Hematopoietic multipotent progenitor cell treated with erythropoietin and hydrocortisone succinate and interleukin-3 and kit ligand, for 8 days (in vitro differentiated cells): ENCODE results near the gene WDR27.
"Not testable (repeated sequence)": the region's sequence is repeated elsewhere in the genome, so short reads cannot be mapped to it uniquely, and the experiment has no call there.

Source experiments
- DNase-seq: peaks from one replicate; pipeline ENCODE4 v3.0.0-alpha.2; 2015

The WDR27 gene

GRCh38 chr6:169707772-169708171 is 5.9 kb upstream of the WDR27 start:
- peak; percentile 74 for DNase-seq

DNA sequence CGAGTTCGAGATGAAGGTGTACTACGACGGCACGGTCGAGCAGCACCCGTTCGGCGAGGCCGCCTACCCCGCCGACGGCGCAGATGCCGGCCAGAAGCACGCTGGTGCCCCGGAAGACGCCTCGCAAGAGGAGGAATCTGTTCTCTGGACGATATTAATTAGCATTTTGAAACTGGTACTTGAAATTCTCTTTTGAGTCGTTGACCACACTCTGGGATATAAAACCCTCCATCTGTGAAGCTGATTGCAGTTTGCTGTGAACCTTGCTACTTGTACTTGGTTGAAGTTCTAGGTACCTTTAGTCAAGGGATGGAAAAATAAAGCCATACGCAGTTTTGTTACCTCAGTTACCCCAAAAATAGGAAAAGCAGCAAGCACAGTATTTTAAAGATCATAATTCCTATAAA is 1.0 kb upstream of the WDR27 start:
- DNase-seq: no peak

DNA sequence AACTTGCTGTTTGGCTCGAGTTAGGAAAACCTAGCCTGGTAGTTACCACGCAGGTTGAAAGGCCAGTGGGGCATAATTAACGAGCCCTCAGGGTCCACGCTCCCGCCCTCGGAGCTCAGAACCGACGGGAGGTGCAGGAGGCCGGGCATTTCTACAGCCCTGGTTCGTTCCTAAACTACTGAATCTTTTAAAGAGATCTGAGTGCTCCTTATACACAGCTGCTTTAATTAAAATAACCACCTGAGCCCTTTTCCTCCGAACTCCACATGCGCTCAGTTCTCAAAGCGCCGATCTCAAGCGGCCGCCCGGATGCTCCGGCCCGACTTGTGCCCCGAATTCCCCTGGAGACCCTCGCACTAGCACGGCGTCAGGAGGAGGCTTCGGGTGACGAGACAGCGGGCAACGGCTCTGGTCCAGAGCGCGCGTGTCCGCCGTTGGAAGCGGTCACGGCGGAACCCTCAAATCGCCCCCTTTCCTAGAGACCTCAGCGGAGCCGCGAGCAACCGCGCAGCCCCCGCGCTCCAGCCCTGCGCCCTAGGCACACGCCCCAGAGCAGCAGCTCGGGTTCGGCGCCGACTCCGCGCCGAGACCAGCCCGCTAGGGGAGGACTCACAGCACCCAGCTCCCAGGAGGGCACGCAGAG is 397 bp downstream of the WDR27 start:
- DNase-seq: peak; percentile 41

- no peak for DNase-seq
Observed at GRCh38 chr6:169700296-169700695, 1.5 kb downstream of the WDR27 start.

GRCh38 chr6:169697115-169697514 is 4.7 kb downstream of the WDR27 start:
- DNase-seq: not testable (repeated sequence)

DNA sequence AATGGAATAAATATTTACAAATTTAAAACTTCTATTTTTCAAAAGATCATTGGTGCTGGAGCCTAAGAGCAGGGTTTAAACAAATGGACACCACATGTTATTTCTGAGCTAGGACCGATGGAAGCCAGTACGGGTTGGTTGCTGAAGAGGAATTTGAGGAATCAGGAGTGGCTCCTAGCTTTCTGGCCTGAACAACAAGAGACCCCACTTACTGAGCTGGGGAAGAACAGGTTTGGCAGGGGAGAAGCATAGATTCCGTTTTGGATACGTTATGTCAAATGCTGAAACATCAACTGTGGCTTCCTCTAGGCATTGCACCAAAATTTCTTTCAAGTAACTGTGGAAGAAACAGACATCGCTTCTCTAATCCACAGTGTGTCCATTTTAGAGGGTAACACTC is 6.7 kb downstream of the WDR27 start:
- no peak for DNase-seq

- DNase-seq: no peak
Observed at GRCh38 chr6:169692516-169692915, 9.3 kb downstream of the WDR27 start.

DNA sequence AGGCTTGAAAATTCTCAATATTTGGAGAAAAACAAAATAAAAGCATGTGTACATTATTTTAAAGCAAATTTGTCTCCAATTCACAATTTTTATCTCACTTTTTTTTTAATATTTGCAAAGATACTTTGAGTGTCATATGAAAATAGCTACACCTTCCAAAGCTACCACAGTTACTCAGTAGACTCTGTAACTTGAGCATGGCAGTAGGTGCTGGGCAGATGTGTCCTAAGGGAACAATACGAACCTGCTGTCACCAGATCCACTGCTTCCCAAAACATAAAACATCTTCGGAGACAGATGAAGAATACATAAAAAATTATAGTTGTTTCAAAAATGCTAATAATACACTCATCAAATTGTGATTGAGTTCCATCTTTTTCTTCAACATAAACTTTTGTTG is 10.6 kb downstream of the WDR27 start:
- no peak for DNase-seq

- no peak for DNase-seq
Observed at GRCh38 chr6:169689287-169689686, 12.5 kb downstream of the WDR27 start.

GRCh38 chr6:169685860-169686259 is 16.0 kb downstream of the WDR27 start:
- DNase-seq: no peak

GRCh38 chr6:169684056-169684455 is 17.8 kb downstream of the WDR27 start:
- no peak for DNase-seq

DNA sequence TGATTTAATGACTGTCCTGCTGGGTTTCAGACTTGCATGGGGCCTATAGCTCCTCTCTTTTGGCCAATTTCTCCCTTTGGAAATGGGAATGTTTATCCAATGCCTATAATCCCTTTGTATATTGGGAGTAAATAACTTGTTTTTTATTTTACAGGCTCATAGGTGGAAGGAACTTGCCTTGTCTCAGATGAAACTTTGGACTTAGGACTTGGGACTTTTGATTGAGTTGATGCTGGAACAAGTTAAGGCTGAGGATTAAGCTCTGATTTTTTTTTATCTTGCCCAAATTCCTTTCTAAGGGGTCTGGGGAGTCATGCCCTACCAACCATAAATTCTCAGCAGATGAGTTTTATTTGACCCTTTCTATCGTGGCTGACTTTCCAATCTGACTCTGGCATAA is 23.5 kb downstream of the WDR27 start:
- DNase-seq: no peak

DNA sequence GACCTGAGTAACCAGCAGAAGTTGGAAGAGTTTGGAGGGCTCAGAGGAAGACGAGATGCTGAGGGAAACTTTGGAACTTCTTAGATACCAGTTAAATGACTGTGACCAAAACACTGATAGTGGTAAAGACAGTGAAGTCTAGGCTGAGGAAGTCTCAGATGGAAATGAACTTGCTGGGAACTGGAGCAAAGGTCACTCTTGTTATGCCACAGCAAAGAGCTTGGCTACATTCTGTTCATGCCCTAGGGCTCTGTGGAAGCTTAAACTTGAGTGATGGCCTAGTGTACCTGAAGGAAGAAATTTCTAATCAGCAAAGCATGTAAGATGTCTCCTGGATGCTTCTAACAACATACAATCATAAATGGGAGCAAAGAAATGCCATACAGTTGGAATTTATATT is 24.7 kb downstream of the WDR27 start:
- DNase-seq: no peak

DNA sequence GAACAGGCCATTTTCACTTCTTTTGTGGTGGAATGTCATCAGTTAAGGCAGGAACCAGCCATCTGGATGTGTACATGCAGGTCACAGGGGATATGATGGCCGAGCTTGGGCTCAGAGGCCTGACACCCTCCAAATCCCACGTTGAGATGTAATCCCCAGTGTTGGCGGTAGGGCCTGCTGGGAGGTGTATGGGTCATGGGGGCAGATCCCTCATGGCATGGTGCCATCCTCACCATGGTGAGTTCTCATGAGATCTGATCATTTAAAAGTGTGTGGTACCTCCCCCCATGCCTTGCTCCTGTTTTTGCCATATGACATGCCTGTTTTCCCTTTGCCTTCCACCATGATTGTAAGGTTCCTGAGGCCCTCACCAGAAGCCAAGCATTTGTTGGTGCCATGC is 26.8 kb downstream of the WDR27 start:
- DNase-seq: no peak

GRCh38 chr6:169671563-169671962 is 30.3 kb downstream of the WDR27 start:
- no peak for DNase-seq

DNA sequence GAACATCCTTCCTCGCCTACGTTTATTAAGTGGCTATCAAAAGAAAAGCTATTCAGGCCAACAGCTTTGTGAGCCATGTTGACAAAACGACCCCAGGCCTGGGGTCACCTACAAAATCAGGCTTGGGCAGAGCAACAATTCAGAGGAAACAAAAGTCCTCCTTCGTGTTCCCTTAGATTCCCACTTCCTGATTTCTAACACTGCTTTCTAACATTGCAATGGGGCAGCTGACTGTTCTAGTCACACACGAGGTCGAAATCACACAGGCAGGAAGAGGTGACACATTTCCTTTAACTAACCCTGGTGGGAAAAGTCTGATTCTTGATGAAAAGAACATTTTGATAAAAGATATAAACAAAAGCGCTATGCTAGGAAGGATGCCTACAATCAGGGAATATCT is 31.9 kb downstream of the WDR27 start:
- no peak for DNase-seq

DNA sequence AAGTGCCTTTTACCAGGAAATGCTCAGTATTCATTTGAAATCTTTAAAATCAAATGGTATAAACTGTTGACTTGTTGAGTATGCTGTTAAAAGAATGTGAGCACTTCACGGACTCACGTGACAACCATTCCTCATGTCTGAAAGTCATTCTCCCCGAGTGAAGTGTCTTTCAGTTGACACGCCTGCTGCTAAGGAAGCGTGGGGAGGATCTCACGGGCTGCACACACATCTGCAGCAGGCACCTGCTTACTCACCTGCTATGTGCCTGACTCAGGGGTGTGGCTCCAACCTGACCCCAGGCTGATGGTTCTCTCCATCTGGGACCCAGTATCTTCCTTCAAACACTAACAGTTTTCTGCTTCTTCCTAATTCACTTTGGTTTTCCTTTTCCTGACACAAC is 32.7 kb downstream of the WDR27 start:
- DNase-seq: no peak

- no peak for DNase-seq
Observed at GRCh38 chr6:169668203-169668847, 33.5 kb downstream of the WDR27 start.

- no peak for DNase-seq
Observed at GRCh38 chr6:169667716-169668115, 34.1 kb downstream of the WDR27 start.

DNA sequence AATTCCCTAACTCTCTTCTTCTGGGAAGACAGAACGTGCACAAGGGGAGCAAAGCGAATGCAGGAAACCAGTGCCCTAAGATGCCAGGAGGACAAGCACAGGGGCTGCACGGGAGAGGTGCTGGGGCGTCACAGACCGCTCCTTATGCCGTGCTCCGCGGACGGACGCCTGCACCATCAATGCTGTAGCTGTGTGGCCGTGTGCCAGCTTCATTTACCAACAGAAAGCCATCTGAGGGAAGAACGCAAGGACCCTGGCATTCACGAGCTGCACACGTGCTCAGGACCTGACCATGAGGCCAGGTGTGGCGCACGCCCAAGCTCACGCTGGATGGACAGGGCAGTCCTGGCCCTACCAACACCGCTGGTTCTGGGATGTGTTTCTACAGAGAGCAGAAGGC is 35.4 kb downstream of the WDR27 start:
- DNase-seq: no peak

DNA sequence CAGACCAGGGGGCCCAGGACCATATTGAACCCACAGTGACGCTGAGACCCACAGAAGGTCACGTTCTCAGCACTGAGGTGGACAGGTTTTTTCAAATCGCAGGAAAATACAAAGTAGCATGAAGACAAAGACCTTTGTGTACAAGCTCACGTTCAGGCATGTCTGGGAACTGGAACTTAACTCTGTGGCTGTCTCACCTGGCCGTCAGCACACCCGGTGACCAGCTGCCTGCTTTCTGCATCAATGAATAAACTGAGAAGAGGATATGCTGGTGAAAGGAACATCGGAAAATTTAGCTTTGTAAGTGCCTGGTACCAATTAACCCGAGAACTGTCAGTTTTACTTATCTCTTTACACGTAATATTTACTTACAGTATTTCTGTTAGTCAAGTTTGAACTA is 36.5 kb downstream of the WDR27 start:
- no peak for DNase-seq

- no peak for DNase-seq
Observed at GRCh38 chr6:169664227-169664626, 37.6 kb downstream of the WDR27 start.

GRCh38 chr6:169663468-169663867 is 38.4 kb downstream of the WDR27 start:
- DNase-seq: no peak

- DNase-seq: no peak
Observed at GRCh38 chr6:169661391-169661756, 40.5 kb downstream of the WDR27 start.

DNA sequence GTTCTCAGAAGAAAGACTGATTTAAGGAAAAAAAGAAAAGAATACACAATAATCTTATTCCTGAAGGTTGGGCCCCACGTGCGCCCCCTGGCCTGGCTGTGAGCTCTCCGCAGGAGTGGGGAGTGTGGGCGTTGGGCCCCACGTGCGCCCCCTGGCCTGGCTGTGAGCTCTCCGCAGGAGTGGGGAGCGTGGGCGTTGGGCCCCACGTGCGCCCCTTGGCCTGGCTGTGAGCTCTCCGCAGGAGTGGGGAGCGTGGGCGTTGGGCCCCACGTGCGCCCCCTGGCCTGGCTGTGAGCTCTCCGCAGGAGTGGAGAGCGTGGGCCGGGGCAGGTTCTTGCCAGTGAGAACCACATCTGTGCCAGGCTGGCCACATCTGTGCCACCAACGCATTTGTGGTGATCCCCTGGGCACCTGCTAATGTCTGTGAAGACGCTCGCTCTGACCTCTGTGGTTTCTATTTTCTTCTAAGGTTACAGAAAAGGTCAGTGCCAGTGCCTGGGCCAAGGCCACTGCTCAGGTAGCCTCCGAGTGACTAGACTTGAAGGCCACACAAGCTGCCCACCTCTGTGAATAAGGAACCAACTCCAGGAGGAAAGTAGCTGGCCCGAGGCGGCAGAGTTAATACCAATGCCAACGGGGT is 41.0 kb downstream of the WDR27 start:
- DNase-seq: no peak
